Bone marrow (tissue), 2 donors: ENCODE data around the gene ANKS4B.
"Not testable (repeated sequence)": the region's sequence is repeated elsewhere in the genome, so short reads cannot be mapped to it uniquely, and the experiment has no call there.

Experiments used
- DNase-seq, 2 donors: peaks; one replicate each; lab custom pipeline; 2025; lab: John Stamatoyannopoulos, UW

Gene ANKS4B

GRCh38 chr16:21263640-21264570 lies 30.4 kb downstream of the ANKS4B start:
- no peak for DNase-seq

- no peak for DNase-seq
Measured at GRCh38 chr16:21264571-21265036, 31.1 kb downstream of the ANKS4B start.

DNA sequence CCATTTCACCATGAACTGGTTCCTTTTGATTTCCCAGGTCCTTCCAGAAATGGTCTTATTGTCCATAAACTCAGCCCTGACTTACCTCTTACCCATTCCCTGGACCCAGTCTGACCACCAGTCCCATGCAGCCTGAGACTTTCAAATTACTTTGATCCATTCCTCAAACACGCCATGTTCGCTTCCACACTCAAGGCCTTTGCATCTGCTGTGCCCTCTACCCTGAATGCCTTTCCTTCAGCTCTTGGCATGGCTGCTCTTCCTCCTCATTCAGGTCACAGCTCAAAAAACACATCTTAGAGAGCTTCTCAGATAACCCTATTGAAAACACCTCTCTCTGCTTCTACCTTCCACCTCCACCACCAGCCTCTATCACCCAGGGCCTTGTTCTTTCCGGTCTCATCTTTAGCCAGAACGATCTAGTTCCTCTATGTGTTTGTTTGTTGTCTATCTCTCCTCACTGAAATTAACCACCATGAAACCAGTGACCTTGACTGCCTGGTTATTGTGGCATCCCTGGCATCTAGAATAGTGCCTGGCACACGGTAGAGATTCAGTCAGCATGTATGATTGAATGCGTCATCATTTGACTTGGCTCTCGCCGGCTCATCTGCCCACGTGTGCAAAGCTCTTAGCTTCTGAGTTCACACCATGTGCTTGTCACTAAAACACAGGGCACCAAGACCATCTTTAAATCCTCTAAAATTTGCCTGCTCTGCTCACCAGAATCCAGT lies 31.8 kb downstream of the ANKS4B start:
- no peak for DNase-seq

DNA sequence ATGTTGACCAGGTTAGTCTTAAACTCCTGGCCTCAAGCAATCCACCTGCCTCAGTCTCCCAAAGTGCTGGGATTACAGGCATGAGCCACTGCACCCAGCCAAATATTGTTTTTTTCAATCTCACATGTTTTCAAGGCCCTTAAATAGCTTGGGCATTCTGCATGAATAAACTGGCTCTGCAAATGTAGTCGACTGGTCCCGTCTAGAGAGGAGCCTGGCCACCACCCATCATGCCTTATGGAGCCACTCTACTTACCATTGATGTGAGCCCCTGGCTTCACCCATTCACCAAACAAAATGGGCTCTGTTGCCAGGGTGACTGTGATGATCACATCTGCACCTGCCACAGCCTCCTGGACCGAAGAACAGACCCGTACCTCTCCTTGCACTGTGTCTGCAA lies 33.8 kb downstream of the ANKS4B start:
- DNase-seq: no peak

DNA sequence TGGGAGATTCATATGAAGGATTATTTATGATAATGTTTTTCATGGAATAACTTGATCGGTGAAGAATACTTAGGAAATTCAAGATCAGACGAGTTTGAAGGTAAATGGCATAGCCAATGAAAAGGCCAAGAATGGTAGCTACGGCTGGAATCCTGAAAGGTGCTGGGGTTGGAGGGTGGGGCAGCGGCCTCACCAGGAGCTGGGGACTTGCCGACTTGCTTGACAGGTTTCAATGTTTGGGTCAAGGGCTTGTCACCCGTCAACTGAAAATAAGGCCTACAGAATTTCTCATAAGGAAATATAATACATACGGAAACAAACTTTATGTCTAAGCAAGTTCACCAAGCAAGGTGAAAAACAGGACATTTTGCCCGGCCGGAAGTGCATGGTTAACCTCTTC lies 34.7 kb downstream of the ANKS4B start:
- DNase-seq: no peak

DNA sequence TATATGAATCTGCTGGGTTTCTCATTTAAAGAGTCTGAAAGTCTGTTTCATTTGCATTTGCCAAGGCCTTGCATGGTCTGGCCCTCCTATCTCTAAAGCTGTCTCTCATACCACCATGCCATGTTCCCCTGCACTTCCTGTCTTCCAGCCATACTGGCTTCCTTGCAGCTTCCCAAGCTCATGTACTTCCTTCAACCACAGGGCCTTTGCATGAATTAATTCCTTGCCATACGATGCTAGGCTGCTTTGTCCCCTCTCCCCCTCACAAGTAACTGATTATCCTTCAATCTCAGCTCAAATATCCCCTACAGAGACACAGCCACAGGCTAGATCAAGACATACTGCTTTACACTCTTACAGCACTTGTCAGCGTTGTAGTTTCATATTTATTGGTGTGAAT lies 38.8 kb downstream of the ANKS4B start:
- DNase-seq: no peak

DNA sequence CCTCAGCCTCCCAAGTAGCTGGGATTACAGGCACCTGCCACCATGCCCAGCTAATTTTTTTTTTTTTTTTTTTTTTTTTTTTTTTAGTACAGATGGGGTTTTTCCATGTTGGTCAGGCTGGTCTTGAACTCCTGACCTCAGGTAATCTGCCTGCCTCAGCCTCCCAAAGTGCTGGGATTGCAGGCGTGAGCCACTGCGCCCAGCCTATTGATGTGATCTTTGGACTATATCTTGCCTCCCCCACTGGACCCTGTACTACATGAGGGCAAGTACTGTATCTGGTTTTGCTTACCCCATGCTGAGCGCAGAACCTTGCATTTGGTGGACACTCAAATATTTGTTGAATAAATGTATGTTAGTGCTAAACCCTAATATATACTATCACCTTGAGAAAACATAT lies 39.3 kb downstream of the ANKS4B start:
- DNase-seq: not testable (repeated sequence)

GRCh38 chr16:21274172-21274726 lies 40.8 kb downstream of the ANKS4B start:
- DNase-seq: no peak

DNA sequence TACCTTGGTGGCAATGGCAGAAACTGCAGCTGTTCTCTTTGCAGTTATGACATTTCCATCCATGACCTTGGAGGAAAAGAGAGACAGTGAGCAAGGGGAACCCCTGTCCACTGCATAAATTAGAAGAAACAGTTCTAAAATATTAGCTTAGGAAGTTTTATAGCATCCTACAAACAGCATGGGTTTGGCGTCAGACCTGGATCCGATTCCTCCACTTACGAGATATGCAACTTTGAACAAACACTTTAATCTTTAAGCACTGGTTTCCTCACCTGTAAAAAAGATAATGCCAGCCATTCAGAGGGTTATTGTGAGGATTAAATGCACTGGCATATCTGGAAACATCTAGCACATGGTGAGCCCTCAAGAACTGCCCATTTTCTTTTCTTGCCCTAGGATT lies 42.0 kb downstream of the ANKS4B start:
- no peak for DNase-seq

DNA sequence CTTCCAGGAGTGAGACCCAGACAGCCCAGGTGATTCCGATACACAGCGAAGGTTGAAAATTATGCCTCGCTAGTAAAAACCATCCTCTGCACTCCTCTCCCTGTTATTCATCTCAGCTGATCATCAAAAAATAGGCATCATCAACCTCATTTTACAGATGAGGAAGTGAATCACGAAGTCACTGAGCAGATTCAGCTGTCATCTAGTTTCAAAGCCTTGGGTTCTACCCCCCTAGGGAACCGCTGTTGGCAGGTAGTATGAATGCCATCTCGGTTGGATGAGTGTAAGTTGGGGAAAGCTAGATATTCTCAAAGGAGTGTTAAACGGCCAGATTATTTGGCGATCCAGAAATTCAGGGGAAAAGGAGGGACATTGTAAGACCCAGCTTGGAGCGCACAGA lies 42.6 kb downstream of the ANKS4B start:
- no peak for DNase-seq

GRCh38 chr16:21277045-21277926 lies 43.8 kb downstream of the ANKS4B start:
- no peak for DNase-seq

GRCh38 chr16:21277927-21278706 lies 44.6 kb downstream of the ANKS4B start, which contains the start of gene CRYM:
CRYM (minus strand) TSS chr16:21278290; CDS start chr16:21278251, 39 bp downstream.
- DNase-seq: peak in 1 of 2 donors; percentile 3

DNA sequence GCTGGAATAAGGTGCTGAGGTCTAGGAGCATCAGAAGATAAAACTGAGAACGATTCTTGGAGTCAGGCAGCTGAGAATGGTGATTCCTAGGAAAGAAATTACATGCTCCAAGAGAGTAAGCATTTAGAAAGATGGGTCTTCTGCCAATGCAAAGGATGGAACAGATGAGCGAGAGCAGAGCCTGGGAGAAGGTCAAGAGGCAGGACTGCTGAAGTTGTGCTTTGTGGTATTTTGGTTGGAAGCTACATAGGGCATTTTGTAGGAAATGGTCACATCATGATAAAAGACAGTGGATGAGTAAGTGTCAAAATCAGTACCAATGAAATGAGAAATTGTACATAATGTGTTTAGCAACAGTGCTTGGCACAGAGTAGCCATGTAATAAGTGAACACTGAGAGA lies 46.0 kb downstream of the ANKS4B start:
- no peak for DNase-seq

DNA sequence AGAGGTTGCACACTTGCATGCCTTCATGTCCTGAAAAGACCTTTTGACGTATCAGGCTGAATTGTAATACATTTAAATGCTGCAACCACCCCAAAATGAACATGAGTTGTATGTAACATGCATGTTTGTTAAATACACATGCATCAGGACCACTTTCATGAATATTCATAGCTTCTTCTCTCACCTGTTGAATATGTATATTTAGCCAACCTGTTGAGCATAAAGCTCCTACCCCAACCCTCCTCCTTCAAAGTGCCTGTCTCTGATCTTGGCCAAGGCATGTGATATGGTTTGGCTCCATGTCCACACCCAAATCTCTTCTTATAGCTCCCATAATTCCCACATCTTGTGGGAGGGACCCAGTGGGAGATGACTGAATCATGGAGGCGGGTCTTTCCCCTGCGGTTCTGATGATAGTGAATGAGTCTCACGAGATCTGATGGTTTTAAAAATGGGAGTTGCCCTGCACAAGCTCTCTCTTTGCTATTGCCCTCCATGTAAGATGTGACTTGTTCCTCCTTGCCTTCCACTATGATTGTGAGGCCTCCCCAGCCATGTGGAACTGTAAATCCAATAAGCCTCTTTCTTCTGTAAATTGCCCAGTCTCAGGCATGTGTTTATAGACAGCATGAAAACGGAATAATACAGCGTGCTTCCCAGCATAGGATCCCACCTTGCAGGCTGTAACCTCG lies 48.3 kb downstream of the ANKS4B start:
- no peak for DNase-seq

- DNase-seq: no peak
Measured at GRCh38 chr16:21283521-21284289, 50.2 kb downstream of the ANKS4B start.

- DNase-seq: no peak
Measured at GRCh38 chr16:21284414-21284813, 50.9 kb downstream of the ANKS4B start.

- DNase-seq: no peak
Measured at GRCh38 chr16:21285314-21285713, 51.8 kb downstream of the ANKS4B start.

- not testable (repeated sequence) for DNase-seq
Measured at GRCh38 chr16:21289789-21290188, 56.3 kb downstream of the ANKS4B start.
